Non-pigmented ciliary epithelial cell (primary cell): ENCODE measurements around the gene CLIC5.

Source experiments
- DNase-seq: peaks from one replicate; pipeline ENCODE4 v3.0.0-alpha.2; 2010; ENCODE audit warnings: low read depth

Gene CLIC5

DNA sequence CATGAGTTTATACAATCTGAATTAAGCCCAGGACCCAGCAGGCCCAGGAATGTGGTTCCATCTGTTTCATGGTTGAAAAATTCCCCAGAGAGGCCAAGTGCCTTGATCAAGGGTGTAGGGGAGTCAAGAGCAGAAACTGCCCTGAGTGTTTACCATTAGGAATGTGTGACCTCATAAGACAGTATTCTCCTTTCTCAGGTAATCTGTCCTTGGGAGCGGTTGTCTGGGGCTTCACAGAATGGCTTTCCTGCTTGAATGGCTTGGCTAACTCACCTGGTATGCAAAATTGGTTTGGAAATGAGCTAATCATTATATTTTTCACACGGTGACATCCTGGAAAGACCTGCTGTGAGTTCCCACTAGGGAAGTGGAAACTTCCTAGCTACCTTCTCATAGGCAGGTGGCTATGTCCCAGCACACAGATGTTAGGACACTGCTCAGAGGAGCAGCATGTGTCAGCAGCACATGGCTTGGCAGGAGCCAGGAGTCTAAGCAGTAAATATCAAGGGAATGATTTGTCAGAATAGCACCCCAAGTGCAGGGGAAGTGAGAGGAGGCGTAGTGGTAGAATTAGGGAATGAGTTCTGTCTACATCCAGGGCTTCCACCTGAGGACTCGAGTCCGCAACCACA lies 17.7 kb downstream of the CLIC5 start:
- DNase-seq = no peak

DNA sequence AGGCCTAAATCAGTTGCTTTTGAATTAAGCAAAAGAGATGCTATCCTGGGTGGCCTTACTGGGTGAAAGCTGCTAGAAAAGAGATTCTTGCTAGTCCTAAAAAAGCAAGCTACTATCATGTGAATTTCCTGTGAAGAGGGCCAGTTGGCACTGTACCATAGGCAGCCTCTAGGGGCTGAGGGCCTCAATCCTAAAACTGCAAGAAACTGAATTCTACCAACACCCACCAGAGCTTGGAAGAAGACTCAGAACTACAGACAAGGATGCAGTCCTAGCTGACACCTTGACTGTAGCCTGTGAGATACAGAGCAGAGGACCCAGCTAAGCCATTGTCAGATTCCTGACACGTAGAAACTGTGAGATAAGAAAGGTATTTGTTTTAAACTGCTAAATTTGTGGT lies 24.5 kb downstream of the CLIC5 start:
- DNase-seq = no peak

DNA sequence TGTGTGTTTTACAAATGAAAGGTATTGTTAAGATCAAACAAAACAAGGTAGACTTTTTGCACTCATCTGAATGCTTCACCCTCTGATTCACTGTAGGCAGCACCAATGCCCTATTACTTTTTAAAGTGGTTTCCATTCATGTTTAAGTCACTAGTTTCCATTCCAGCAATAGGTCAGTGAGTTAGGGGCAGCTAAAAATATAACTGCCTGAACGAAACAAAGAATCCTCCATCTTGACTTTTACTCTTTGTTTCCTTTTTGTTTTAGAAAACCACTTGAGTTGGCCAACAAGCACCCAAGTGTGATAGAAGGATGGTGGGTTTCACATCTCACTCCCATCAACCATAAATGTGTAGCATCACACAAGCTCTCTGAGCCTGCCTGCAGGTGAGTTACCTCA lies 25.5 kb downstream of the CLIC5 start:
- no peak for DNase-seq

DNA sequence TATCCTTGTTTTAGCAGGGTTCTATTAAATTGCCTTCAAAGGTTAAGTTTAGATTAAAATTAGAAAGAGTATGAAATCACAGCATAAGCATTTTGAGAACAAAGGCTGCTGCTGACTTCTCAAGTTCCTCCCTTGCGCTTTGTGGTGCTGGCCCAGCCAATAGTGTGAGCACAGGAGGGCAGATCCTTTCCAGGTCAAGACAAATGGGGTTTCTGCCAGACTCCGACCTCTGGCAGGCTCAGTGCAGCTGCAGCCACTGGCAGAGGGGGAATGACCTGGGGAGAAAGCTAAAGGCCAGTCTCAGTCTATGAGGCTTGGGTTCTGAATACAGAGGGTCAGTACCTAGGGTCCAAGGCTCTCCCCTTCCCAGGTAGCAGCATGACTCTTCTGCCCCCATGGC lies 27.0 kb downstream of the CLIC5 start:
- no peak for DNase-seq

DNA sequence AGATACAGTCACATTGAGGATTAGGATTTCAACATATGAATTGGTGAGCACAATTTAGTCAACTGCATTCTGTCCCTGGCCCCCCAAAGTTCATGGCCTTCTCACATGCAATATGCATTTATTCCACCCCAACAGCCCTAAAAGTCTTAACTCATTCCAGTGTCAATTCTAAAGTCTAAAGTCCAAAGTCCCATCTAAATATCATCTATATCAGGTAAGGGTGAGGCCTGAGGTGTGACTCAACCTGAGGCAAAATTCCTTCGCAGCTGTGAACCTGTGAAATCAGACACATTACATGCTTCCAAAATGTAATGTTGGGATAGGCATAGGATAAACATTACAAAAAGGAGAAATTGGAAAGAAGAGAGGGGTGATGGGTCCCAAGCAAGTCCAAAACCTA lies 27.8 kb downstream of the CLIC5 start:
- DNase-seq = no peak

DNA sequence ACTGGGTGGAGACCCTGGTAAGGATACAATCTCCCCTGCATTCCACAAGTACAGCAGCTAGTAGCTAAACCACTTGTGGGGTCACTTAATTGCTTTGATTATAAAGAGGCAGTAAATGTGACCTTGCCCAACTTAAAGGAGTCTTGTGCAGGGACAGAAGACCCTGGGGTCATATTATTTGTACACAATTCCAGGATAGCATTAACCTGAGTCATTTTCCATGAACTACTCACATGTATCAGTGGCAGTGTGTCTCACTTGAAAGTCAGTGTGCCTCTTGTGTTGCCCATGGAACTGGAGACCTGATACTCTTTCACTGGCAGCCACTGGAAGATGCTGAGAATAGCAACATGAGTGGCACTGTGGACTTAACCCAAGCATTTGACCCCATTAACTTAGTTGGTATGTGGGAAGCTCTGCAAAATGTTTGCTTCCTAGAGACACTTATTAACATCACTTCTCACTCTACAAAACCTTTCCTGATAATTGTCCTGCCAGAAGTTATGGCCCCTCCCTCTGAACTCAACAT lies 28.9 kb downstream of the CLIC5 start:
- DNase-seq = no peak

DNA sequence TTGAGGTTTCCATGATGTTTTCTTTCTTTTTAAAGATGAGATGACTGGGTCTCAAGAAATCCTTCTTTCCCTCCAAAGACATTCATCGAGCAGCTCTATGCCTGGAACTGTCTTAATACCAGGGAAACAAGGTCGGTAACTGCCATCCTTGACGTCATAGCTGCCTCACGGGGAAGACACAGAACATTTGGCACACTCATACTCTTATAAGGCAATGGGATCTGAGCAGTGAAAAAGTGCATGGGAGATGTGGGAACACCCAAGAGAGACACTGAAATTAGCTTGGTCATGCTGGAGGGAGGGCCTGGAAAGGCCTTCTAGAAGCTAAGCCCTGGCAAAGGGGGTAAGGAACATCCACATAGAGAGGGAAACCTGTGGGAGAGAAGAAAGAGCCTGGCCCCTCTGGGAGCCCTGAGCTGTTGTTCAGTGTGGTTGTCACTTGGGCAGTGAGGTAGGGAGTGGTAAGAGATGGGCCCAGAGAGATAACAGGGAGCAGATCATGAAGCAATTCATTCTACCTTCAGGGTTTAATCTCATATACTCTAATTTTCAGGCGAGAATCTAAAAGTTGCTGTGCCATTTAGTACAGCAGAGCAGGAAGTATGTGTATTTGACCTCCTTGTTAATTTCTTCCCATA lies 30.8 kb downstream of the CLIC5 start:
- DNase-seq = no peak

DNA sequence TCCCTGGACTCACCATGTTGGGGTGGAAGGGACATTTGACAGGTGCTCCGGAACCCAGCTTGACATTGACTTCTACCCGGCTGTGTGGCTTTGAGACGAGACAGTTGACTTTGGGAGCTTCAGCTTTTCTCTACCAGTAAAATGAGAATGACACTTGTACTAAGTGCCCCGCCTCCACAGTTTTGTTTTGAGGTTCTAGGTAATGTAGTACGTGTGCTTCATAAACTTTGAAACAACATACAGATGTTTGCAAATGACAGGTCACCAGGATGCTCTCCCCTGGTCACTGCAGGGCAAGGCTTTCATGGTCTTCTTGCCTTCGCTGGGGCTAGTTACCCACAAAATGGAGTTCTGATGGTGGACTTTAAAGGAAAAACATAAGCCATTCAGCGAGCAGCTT lies 31.3 kb downstream of the CLIC5 start:
- no peak for DNase-seq

DNA sequence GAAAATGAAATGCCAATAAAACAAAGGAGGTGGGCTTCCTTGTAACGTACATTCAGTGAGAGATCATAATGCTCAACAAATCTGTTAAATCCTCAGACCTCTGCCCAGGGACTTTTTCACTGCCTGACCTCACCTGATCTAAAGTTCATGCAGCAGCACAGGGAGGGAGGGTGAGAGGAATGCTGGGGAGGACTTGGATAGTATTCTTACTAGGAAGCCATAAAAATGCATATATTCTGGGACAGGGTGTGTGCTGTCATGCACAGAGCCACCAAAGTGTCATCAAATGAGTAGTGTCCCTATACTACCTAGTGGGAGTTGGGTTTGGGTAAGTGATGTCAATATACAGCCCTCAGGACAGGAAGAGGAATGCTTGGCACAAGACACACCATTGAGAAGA lies 32.6 kb downstream of the CLIC5 start:
- DNase-seq = no peak

DNA sequence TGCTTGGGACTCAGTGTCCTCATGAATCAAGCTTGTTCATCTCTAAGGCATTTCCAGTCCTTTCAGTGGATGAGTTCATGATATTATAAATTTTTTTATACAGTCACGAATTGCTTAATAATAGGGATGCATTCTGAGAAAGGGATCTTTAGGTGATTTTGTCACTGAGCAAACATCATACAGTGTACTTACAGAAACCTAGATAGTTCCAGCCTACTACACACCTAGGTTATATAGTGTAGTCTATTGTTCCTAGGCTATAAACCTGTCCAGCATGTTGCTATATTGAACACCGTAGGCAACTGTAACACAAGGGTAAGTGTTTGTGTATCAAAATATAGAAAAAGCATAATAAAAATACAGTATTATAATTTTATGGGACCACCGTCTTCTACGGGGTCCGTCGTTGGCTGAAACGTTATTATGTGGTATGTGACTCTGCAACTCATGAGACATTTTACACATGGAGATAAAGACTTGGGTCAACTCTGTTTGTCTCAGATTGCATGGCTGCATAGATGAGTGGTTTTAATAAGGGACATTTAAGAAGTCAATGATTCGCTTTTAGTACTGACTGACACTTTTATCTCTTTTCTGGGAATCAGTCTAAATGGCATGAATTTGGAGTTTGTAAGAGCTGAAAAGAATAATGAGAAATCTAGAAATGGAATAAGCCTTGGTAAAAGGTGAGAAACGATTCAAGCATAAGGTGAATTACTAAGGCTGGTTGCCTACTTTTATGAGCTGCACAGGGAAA lies 33.2 kb downstream of the CLIC5 start:
- no peak for DNase-seq

DNA sequence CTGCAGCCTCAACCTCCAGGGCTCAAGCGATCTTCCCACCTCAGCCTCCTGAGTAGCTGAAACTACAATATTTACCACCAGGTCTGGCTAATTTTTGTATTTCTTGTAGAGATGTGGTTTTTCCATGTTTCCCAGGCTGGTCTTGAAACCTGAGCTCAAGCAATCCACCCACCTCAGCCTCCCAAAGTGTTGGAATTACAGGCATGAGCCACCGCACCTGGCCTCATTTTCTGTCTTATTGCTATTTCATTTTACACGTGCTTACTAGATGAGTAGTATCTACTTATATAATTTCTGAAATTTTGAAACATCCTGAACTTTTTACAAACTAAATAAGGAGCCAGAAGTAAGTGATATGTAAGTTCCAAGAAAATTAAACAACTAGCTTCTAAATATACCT lies 34.6 kb downstream of the CLIC5 start:
- DNase-seq = no peak

DNA sequence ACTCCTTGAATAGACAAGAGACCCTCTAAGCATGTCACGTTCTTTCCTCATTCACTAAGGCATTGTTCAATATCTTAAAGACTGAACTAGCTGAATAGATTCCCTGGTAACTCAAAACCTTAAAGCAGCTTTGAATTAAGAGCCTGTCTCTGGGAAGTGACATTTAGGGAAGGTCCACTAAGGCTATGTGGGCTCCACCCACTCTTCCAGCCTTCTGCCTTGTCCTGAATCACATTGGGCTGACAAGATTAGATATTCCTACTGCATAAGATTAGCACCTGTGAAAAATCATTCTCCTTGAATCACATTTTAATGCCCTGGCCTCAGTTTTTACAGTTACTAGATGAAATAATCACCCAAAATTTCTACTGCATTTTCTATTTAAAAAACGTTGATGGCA lies 36.3 kb downstream of the CLIC5 start:
- DNase-seq = no peak

DNA sequence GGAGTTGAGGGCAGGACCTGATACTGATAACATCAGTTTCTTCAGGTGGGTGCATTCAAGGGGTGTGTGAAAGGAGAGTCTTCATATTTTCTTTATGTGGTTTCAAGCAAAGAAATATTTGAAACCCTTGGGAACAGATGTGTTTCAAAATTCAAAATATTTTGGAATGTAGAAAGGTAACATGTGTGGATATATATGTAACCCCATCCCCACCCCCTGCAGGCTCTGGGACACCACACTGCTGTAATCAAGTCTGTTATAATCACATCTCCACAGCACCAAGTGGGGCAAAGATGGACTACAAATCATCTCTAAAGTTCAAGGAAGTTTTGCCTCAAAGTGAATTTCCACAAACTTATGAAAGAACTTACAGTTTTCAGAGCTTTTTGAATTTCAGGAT lies 41.1 kb downstream of the CLIC5 start:
- no peak for DNase-seq

DNA sequence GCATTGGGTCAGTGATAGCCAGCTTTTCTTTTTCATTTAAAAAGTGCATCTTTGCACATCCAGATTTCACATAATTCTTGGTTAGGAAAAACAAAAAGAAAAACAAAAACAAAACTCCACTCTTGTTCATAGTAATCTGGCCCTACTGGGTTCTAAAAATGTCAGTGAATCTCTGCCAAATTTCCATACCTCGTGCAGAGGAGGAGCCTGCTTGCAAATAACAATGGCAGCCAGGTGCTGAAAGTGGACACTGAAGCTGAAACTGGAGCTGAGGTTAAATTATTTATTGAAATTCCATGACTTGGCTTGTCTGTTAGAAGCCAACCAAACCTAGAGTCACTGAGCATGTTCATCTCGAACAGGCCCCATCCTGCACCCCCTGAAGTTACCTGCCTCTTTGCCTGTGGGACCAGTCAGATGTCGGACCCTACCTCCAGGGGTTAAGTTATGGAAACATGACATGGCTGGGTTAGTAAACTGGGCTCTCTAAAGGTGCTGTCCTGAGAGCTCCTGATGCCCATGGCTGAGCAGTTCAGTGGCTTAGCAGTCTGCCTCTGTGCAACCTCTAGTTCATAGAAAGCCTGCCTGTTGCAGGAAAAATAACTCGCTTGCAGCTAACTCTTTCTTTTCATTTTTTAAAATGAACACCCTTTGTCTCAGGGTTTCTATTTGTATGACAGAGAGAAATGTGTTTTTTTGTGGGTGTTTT lies 42.7 kb downstream of the CLIC5 start:
- no peak for DNase-seq

DNA sequence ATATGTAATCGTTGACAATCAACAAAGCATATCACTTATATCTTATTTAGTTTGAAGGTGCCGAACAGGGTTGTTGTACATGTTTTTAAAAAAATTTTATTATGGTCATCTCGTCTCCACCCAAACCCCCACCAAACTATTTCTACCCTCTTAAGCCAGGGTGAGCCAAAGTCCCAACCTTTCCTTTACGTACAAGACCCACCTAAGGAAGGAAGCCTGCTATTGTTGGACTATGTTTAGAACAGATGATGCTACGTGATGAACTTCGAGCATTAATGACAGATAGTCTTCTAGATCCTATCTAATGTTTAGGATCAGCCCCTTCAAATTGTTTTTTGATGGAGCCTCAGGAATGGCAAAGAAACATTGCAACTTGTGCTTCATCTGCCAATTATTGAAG lies 44.4 kb downstream of the CLIC5 start:
- no peak for DNase-seq

DNA sequence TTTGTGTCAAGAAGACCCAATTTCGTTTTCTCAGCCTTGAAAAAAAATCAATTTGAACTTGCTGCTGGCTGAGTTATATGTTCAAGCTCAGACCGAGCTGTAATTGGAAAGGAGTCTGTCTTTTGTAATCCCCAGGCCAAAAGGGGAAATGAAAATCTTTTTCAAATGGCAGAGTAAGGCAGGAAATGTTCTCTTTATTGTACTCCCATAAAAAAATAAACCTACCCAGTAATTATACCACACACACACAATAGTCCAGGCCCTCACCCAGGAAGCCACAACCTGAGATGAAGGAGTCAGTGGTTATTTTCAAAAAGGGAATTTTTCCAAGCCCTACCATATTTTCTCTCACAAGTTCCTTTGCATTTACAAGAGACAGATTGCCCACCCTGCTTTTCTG lies 45.3 kb downstream of the CLIC5 start:
- no peak for DNase-seq

DNA sequence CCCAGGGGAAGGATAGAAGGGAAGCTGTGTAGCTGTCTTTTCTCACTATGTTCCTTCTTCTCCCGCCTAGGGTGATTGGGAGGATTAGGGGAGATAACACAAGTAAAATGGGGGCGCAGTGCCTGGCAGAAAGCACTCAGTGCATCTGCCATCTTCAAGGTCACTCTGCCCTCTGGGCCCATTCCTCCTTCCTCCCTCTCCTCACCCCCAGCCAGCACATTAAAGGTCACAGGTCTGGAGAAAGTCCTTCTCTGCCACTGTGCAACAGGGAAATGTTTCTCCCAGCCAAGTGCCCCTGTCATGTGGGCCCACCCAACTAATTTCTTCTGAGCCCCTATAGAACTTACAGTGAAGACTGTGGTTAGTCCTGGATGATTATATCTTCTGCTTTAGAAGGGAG lies 45.8 kb downstream of the CLIC5 start:
- no peak for DNase-seq

DNA sequence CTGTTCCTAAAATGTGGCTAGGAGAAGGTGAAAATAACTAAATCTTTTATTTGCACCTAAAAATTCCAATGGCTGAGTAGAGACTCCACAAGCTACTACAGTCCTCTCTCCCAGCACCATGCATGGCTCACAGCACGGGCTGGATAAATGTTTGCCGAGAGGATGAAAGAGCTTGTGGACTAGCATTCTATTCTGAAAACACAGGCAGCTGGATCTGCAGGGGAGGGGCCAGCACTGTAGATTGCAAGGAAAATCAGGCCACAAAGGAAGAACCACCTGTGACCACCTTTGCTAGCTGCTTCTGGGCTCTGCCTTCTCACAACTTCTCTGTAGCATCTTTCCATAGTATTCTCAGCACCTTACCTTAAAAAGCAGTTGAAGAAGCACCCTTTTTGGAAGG lies 46.6 kb downstream of the CLIC5 start:
- DNase-seq = no peak

DNA sequence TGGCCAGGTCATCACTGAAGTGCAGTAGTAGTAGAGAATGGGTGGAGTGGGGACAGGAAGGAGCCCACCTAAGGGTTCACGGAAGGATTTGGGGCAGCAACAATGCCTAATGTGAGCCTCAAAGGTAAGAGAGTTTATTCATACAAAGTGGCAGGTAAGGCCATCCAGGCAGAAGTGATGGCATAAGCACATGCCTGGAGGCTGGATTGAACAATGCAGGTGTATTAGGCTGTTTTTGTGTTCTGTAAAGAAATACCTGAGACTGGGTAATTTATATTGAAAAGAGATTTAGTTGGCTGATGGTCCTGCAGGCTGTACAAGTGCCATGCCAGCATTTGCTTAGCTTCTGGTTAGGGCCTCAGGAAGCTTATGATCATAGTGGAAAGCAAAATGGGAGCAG lies 48.3 kb downstream of the CLIC5 start:
- DNase-seq = no peak

DNA sequence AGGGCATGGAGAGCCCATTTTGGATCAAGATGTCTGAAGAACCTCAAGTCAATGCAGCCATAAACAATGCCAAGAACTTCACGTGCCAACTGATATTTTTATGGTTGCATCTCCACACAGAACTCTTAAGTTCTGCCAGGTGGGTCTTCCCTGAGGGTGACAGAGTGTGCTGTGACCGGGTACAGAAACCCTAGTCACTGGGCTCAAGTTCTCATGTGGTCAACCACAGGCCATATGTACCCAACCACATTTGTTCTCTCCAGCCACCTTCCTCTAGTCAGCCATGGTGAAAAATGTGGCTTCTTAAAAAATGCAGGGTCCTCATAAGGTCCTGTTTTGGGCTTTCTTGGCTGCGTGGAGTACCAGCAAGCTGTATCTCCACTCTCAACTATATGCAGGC lies 48.9 kb downstream of the CLIC5 start:
- DNase-seq = no peak

DNA sequence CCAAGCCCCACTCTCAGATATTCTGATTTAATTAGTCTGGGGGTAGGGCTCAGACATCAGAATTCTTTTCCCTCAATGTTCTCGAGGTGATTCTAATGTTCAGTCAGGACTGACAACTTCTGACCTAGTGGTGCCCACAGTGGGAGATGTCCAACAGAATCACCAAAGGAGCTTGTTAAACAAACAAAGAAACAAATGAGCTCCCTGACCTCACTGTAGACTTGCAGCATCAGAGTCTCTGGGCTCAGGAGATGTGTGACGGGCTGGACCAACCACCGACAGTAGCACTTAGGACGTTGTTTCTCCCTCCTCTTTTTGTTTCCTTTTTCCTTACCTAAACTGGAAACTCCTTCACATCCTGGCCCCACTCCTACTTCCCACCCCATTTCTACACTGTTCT lies 49.3 kb downstream of the CLIC5 start:
- no peak for DNase-seq

DNA sequence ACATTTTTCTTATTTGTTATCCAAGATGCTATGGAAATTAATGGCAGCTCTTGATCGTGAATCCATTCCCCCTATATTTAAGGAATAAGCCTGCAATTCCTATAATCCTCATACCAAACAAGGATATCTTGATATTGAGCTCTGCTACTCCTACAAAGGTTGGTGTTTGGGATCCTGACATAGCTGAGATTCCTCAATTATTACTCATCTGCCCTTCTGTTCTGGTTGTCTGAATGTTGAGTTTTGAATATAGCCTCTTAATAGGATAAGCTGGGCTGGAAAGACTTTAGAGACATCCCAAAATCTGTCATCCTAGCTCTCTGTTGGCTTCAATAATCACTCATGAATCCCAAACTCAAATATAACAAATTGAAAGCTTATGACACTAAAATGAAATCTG lies 49.9 kb downstream of the CLIC5 start:
- peak; percentile 45 for DNase-seq

DNA sequence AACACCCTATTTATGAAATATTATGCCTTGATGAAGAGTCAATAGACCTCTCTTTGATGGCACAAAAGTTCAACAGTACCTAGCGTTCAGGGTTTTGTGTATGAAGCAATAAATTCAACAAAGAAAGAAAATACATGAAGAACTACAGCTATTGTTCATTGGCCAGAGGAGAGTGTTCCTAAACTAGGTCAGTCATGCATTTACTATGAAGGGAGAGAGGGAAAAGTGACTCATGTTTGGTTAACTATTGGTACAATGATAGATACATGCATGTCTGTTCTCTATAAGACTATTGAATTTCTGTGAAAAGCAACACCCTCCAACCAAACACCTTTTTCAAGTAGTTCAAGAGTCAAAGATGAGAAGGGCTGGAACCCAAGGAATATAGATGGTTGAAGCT lies 50.7 kb downstream of the CLIC5 start:
- DNase-seq = no peak
